Activated T-helper 1 cell treated with anti-CD3 and anti-CD28 coated beads, Interleukin-2, amount 50 U/mL, for 16 hours (primary cell): ENCODE measurements around the gene ATRNL1.

Source experiments
- DNase-seq, 2 donors: peaks; one replicate each; pipeline ENCODE4 v3.0.0-alpha.2; 2020; ENCODE audit warnings: low read depth in 1 of 2, low spot score in 1 of 2

The ATRNL1 gene

GRCh38 chr10:115974816-115975430 is 881.8 kb downstream of the ATRNL1 start:
- DNase-seq, result no peak

GRCh38 chr10:115975506-115975905 is 882.3 kb downstream of the ATRNL1 start:
- no peak for DNase-seq

- no peak for DNase-seq
Measured at GRCh38 chr10:115976342-115976741, 883.2 kb downstream of the ATRNL1 start.

GRCh38 chr10:115977855-115978254 is 884.7 kb downstream of the ATRNL1 start:
- DNase-seq, result no peak

- no peak for DNase-seq
Measured at GRCh38 chr10:115979576-115979975, 886.4 kb downstream of the ATRNL1 start.

GRCh38 chr10:115980470-115980869 is 887.3 kb downstream of the ATRNL1 start:
- no peak for DNase-seq

- no peak for DNase-seq
Measured at GRCh38 chr10:115981081-115981480, 887.9 kb downstream of the ATRNL1 start.

- no peak for DNase-seq
Measured at GRCh38 chr10:115982076-115982475, 888.9 kb downstream of the ATRNL1 start.

GRCh38 chr10:115982526-115982925 is 889.4 kb downstream of the ATRNL1 start:
- no peak for DNase-seq

- DNase-seq, result no peak
Measured at GRCh38 chr10:115985786-115986185, 892.6 kb downstream of the ATRNL1 start.

GRCh38 chr10:115988380-115988779 is 895.2 kb downstream of the ATRNL1 start:
- no peak for DNase-seq

- DNase-seq, result no peak
Measured at GRCh38 chr10:115989621-115990020, 896.5 kb downstream of the ATRNL1 start.

- DNase-seq, result no peak
Measured at GRCh38 chr10:115992236-115992986, 899.2 kb downstream of the ATRNL1 start.

GRCh38 chr10:115996031-115996430 is 902.9 kb downstream of the ATRNL1 start:
- DNase-seq, result no peak

- no peak for DNase-seq
Measured at GRCh38 chr10:115998301-115998700, 905.1 kb downstream of the ATRNL1 start.
